ENCODE results near the gene MT1HL1.

The MT1HL1 gene

DNA sequence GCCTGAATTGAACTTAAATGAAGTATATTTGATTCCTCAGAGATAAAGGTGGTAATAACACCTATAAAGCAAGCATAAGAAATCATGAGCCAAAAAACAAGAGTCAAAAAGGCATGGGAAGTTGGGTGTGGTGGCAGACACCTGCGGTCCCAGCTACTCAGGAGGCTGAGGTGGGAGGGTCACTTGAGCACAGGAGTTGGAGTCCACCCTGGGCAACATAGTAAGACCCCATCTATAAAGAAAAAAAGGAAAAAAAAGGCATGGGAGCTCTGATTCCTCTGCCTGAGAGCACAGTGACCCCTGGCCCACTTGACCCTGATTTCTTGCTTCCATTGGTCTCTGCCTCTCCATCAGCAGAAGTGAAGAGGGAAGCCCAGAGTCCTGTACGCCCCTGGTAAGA is 40.3 kb downstream of the MT1HL1 start:
- DNase-seq (ENCODE audit: low read depth): no peak
- TF ChIP-seq MYC (IDR thresholded peaks at IDR 0.05; ENCODE audit: low read depth, low read length) (no peak), POLR2A (IDR thresholded peaks at IDR 0.05; ENCODE audit: extremely low read depth, insufficient read length) (no peak), CTCF (IDR thresholded peaks at IDR 0.05; ENCODE audit: low read depth, low read length) (no peak)
- TF ChIP-seq, protein P1, sequence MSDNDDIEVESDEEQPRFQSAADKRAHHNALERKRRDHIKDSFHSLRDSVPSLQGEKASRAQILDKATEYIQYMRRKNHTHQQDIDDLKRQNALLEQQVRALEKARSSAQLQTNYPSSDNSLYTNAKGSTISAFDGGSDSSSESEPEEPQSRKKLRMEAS (IDR thresholded peaks at IDR 0.05; ENCODE audit: low read depth, low read length): no peak
- H3K4me3 ChIP-seq (ENCODE audit: low read depth, low read length): no peak overlapping the region

DNA sequence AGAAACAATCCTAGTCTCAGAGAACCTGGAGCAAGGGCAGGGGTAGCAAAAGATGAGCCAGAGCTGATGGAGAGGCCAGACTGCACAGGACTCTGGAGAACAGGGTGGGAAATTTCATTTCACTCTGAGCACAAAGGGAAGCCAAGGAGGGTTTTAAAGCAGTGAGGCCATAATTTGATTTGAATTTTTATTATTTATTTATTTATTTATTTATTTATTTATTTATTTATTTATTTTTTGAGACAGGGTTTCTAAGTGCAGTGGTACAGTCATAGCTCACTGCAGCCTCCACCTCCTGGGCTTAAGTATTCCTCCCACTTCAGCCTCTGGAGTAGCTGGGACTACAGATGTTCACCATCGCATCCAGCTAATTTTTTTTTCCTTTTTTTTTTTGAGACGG is 45.1 kb downstream of the MT1HL1 start:
- no peak overlapping the region for H3K4me3 ChIP-seq (ENCODE audit: low read depth, low read length)
- TF ChIP-seq MYC (IDR thresholded peaks at IDR 0.05; ENCODE audit: low read depth, low read length) (no peak), POLR2A (IDR thresholded peaks at IDR 0.05; ENCODE audit: extremely low read depth, insufficient read length) (no peak), CTCF (IDR thresholded peaks at IDR 0.05; ENCODE audit: low read depth, low read length) (no peak)
- TF ChIP-seq, protein P1 (IDR thresholded peaks at IDR 0.05; ENCODE audit: low read depth, low read length): no peak
- DNase-seq (ENCODE audit: low read depth): no peak

DNA sequence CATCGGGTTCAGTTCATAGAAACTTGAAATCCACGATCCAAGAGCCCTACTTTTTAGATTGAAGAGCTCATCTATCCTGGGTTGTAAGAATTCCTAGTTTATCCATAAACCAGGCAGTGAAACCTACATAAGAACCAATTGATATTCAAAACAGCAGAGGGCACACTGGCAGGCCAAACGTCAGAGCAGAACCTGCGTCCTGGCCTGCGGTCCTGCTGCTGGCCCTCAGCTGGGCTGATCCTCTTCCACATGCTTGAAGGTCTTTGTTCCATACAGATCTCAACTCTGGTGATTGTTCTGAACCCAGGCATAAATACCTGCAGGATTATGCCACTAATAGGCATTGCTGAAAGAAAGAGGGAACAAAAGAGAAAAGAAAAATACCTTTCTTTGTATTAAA is 47.0 kb downstream of the MT1HL1 start:
- H3K4me3 ChIP-seq (ENCODE audit: low read depth, low read length): no peak overlapping the region
- DNase-seq (ENCODE audit: low read depth): no peak
- TF ChIP-seq MYC (IDR thresholded peaks at IDR 0.05; ENCODE audit: low read depth, low read length): no peak
- TF ChIP-seq CTCF (IDR thresholded peaks at IDR 0.05; ENCODE audit: low read depth, low read length): no peak
- TF ChIP-seq, protein P1 (IDR thresholded peaks at IDR 0.05; ENCODE audit: low read depth, low read length): no peak
- no peak for TF ChIP-seq POLR2A (IDR thresholded peaks at IDR 0.05; ENCODE audit: extremely low read depth, insufficient read length)

Measured in NB4 (cell line).